HG02973 (cell line): Measurements from ENCODE around the gene MCC.

Experiments
- ATAC-seq: cut with Tn5 transposase; IDR thresholded peaks from one replicate; pipeline ENCODE4 v1.9.1; 2021; ENCODE audit warnings: moderate library complexity; ENCODE audit not compliant: unreplicated experiment

Gene MCC

DNA sequence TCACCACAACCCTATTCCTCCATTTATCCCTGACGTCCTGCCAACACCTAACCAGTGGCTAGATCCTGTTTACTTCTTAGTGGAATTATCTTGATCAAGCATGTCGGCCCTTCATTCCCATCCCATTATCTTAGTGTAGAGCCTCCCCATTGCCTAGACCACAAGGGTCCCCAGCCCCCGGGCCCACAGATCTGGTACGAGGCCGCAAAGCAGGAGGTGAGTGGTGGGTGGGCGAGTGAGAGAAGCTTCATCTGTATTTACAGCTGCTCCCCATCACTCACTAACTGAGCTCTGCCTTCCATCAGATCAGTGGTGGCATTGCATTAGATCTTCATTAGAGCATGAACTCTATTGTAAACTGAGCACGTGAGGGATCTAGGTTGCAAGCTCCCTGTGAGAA lies 236.2 kb downstream of the MCC start:
- ATAC-seq: no peak

DNA sequence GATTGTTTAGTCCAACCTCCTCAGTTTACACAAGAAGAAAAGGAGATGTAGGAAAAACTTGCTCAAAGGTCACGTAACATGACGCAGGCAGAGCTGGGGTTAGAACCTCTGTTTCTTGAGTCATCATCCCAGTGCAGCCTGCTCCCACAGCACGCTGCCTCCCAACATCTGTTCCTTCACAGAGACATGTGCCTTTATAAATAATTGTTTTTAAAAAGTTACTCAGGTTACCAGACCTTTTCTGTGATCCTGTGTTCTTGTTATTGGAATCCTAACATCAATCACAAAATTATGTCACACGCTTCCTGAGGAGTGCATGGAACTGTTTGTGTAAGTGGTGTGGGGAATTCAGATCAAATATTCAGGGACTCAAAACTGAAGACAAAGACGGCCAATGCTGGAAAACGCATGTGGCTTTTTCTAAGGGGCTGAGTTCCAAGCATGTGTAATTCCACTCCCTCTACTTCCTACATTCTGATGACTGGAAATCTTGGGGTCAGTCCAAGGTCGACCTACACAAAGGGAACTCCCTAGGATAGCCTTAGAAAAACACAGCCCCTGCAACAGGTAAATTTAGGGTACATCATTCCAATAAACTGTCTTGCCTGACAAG lies 237.8 kb downstream of the MCC start:
- no peak for ATAC-seq

DNA sequence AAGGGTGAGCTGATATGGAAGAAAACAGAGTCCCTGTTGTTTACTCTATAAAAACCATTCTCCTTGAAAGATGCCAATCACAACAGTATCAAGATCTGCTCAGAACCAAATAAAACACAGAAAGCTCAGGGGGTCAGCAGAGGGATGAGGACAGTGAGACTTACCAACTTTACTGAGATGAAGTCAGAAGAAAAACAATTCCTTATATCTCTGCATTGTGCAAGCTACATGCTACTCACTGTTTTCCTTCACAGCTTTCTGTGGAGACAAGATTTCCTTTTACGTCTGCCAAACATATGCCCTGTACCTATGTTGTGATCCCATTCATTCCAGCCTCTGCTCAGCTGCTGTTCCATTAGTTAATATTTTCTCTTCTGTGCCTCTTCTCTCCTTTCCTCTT lies 239.0 kb downstream of the MCC start:
- ATAC-seq: no peak

DNA sequence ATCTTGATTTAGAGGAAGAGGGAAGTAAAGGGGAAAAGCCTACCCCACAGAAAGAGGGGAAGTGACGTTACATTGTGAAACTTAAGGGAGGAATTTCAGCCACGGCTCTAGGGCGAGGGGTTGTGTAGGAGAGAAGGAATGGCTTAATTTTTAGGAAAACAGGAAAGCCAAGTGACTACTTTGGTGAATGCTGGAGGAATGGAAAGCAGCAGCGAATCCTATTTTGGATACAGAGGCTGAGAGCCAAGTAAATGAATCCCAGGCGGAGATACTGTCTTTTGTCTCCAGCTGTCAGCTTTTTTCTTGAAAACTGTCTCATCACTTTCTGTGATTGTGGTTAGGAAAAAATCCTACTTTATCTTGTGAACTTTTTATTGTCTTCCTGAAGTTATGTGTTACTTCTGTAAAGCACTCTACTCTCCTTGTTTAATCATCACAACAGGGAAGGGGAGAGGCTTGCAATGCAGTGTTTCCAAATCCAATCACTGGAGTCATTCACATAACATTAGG lies 241.8 kb downstream of the MCC start:
- no peak for ATAC-seq

DNA sequence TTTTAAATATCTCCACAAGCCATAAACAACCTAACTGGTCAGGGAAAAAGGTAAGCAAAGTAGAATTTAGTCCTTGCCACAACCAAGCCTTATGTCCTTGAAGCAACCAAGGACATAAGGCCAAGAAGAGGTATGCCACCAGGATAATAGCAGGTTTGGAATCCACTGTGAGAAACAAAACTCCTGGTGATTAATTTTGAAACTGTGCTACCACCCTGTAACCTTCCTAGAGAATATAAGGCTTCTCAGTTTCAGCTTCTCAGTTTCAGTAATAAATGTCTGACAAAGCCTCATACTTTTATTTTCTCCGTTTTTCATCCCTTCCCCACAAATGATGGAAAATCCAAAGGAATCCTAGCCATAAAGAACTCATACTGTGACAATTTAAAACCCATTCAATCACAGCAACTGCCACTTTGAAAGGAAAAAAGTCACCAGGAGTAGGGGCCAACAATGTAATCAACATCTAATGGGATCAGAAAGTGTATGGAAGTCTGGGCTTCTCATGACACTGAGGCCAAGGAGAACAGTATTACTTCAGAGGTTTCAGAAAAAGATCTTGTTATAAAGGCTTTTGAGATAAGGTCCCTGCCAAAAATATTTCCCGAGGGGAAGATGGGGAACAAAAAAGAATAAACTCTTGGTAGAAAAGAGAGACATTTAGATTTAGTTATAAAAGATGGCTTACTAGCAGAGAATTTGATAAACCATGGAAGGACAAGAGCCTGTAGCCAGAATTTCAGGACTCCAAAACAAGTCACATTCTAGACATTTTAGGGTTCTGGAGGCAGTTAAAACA lies 242.6 kb downstream of the MCC start:
- ATAC-seq: no peak

DNA sequence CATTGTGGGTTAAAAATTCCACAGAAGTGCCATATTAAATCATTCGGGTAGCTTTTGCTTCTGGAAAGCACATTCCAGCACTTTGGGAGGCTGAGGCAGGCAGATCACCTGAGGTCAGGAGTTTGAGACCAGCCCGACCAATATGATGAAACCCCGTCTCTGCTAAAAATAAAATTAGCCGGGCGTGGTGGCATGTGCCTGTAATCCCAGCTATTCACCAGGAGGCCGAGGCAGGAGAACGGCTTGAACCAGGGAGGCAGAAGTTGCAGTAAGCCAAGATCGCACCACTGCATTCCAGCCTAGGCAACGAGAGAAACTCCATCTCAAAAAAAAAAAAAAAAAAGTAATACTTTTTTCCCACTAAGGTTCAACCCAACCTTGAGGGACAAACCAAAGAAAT lies 243.3 kb downstream of the MCC start:
- ATAC-seq: no peak

DNA sequence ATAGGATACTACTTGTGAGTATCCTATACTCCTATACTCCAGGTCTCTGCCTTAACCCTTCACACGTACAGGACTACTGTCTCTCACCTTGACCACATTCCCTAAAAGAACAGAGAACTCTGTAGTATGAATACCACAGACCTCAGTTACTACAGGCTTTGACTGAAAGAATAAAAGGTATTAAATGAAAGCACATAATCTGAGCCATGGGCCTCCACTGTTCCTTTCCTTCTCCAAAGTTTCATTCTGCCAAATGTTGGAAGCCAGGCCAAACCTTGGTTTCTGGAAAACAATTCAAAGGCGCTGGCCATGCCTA lies 244.9 kb downstream of the MCC start:
- no peak for ATAC-seq

DNA sequence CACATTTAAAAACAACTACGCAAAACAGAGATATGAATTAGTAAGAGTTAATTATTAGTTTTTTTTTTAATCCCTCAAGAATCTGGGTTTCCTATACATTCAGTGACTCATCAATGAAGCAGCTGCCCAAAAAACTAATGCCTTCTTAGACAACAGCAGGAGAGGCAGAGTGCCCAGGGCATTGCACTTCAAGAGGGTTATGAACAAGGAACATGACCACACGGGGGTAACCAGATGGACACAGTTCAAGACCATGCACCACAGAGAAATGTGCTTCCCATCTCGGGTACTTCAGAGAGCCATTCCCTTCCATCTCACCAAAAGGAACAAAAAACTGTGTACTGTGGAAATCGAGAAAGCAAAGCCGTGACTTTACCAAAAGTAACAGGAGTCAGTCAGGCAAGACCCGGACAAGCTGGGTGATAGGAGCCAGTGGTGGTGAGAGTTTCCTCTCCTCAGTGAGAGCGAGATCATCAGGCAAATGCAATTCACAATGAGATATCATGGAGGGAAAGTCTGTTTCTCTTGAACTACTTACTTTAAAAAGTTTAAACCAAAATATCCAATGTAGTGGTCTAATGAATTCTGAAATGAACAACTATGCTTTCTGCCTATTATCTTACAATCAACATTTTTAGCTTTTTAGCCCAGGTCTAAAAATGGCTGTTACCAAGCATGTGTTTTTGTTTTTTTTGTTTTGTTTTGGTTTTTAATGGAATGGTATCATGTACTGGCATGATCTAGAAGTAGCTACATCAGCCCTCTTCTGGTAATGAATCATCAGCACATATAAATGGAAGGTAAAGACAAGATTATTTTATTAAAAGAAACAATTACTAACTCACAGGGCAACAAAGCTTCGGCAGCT lies 245.5 kb downstream of the MCC start:
- ATAC-seq: no peak

DNA sequence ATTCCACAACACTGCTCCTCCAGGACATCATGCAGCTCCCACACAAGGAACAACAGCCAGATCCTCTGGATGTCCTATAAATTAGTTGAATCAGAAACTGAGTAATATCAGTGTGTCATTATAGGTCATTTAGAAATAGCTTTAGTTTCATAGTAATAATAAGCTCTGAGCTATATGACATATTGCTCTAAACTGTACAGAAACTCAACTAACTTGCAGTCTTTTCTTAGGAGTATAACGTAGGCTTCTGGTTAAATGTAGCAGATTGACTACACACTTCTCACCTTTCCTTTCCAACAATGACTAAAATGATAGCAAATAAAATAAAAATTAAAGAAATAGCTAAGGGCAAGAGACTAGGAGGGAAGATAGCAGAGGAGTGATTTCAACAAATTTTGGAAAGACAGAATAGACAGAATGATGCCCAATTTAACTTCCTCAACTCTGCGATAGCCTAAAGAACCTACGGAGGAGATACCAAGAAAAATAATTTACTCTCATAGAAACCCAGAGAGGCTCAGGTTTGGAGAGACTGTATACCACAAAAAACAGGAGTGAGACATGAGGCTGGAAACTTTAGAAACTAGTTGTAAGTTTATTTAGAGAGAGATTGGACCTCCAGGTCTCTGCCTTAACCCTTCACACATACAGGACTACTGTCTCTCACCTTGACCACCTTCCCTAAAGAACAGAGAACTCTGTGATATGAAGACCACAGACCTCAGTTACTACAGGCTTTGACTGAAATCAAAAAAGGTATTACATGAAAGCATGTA lies 247.1 kb downstream of the MCC start:
- ATAC-seq: peak; percentile 82

DNA sequence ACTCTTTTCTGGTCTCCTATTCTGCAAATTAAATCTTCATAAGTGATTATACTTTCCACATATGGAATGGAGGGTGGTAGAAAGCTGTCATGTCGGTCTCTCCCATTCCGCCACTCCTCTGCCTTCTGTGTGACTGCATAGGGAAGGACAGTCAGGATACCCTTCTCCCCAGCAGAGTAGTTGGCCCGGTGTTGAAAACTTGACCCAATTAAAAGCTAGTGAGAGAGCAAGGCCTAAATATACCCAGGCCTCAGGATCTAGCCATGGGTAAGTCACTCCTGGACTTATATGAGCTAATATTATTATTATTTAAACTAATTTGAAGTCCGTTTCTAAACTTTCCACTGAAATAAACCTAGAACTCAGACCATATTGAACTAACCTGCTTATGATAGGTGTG lies 248.2 kb downstream of the MCC start:
- ATAC-seq: no peak

DNA sequence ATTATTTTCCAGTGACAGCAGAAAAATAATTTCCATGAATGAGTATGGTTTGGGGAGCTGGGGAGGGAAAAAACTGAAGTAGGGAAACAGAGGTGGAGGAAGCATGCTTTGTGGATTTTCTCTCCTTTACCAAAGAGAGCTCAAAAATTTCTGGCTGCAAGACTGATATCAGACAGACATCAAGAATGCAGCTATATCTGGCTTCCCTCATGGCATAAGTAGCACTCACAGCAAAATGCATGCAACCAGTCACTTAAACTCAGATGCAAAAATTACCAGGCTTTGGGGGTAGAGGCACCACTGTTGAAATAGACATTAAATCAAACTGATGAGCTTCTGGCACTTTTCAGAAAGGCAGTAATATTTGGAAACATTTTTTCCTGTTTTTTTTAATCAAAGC lies 250.4 kb downstream of the MCC start:
- ATAC-seq: no peak

DNA sequence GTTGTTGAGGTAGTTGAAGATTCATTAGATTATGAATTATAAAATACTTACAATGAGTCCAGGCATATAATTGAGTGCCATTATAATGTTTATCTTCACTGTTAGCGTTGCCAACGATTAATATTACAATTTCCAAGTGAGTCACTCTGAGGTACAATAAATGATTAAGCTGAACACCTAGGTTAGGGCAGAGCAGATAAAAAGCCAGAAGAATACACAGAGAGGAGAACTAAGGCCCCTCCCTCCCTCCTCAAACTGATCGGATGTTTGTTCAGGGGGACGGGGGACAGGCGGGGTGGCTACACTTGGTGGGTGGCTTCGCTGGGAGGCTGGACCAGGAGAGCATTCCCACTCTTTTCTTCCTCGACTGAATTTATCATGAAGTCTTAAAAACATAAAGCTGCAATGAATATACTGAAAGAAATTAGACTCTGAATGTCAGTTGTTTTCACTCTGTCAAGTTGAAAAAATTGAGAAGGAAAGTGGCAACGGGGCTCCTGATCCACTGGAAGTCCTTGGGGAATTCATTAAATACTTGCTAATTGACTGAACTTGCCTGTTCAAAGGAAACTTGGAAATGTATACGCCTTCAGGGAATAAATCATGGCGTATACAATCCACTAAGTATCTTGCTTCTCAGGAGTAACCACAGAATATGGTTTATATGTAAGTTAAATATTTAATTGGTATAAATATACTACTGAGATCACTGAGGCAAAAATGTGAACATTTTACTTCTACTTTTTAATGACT lies 251.5 kb downstream of the MCC start:
- no peak for ATAC-seq

DNA sequence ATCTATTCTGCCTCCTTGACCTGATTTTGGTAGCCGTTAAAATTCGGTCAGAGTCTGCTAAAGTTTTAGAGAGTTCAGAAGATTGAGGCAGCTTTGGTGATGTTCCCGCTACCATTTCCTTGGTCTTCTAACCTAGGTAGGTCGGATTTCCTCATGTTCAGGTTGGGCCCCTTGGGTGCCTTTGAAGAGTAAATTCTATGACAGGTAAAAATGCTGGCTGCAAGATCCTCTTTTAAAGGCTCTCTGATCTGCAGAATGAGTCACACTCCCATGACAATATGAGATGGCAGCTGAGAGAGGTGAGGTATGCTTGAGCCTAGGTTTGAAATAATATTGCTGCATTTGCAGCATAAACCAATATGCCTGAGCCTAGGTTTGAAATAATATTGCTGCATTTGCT lies 252.4 kb downstream of the MCC start:
- ATAC-seq: no peak

DNA sequence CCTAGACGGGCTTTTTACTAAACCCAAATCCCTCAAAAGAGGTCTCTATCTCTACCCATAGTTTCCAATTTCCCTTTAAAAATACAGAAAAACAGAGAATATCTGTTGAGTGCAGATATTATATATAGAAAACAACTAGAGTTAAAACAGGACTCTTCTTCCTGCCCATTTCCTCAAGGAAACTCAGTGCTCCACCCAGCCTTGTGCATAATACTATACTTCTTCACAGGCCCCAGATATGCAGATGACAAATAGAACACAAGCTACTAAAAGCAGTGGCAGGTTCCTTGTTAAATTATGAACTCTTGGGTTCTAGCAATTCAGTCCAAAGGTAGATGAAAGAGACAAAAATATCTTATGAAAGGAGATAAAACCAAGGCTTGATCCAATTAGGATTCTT lies 253.7 kb downstream of the MCC start:
- ATAC-seq: no peak

DNA sequence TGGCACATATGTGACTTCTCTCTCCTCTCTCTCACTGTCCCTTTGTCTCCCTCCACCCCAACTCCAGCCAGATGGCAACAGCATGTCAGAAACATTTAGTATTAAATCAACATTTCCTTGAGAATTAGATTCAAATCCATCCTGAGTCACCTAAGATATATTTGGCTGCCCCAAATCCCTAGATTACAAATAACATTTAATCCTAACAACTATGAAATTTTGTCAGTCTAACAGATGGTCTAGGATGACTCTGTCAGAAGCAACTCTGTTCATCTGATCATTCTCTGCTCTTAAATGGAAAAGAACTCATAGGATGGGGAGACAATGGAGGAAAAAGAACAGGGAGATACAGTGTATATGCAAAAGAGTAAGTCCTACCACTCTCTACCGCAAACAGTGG lies 254.6 kb downstream of the MCC start:
- no peak for ATAC-seq

DNA sequence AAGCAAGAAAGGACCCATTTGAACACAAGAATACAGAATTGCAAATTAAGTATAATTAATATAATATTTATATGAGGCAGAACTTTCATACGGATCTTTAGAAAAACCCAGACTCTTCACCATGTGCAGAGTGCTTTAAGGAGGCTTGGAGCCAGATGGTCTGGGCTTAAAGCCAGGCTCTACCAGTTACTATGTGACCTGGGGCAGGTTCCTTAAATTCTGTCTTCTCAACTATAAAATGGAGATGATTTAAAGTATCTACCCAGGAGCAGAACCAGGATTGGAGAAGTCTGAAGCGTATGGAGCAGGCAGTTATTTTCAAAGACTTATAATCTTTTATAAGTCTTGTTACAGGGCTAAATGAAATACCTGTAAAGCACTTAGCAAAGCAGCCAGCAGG lies 255.6 kb downstream of the MCC start:
- no peak for ATAC-seq

DNA sequence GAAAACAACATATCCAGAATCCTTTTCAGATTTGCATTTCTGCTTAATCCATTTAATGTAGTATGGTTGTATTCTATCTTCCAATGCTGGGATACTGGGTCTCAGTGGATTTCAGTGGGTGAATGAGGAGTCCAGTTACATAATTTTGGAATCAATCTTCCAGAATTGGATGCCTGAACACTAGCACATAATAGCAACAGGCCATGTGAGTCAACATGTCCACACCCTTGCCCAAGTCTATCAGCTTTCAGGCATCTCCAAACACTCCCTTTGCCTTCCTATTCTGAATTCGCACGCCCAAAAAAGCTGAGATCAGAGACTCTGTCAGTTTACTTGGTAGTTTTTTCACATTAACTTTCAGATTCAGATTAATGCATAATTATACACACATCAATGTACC lies 256.0 kb downstream of the MCC start:
- ATAC-seq: no peak

DNA sequence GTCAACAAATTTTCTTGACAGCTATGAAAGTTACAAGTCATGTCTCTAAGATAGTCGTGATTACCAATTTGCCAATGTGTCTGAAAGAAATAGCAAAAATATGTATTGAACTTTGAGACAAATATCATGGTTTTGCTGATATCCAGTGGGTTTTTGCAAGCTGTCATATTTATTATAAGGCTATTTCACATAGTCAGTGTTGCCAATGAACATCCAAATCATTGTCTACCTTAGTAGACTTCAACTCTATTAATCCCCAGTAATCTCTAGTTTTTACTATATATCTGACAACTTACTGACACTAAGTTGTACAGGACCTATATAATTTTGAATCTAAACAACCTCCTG lies 256.6 kb downstream of the MCC start:
- ATAC-seq: no peak

DNA sequence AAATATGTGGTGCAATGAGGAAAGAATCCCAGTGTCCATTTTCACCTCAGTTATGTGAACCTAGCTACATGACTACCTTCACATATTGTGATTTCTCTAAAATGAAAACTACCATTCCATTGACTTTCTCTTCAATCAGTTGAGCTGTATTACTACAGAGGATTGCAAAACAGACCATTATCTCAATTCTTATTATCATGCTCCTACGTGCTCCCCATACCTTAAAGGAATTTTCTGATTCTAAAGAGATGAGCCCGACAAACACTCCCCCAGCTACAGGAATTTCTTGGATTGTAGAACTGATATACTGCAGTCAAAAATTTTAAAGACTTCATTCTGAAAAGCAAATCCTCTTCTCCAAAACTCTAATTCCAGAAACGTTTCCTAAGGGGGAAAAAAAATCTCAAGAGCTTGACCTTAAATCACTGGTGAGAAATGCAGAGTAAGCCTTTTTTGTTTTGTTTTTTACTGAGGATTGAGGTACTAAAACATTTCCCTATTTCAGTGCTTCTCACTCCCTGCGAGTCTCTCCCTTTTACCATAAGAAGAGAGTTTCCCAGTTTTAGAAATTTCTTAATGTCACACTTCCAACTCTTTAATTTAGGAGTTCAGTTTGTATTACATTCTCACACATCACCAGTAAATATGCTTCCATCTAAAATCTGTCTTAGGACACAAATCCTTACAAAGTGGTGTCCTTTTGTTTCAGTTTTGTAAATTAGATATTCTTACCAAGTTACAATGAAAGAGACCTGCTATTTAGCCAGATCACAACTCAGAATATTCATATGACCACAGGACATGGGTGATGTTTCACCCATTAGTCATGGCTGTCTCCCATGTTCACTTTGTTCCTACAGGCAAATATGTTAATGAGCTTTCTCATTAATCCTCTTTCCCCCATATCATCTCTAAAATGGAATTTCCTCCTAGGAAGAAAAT lies 257.3 kb downstream of the MCC start:
- ATAC-seq: no peak
